GM19372 (cell line): ENCODE measurements around the gene POM121C.
"Not testable (repeated sequence)": the region's sequence is repeated elsewhere in the genome, so short reads cannot be mapped to it uniquely, and the experiment has no call there.

Experiments used
- ATAC-seq: cut with Tn5 transposase; IDR thresholded peaks from one replicate; pipeline ENCODE4 v1.9.1; 2021; ENCODE audit warnings: mild to moderate bottlenecking, low read depth, moderate library complexity; ENCODE audit not compliant: unreplicated experiment

The POM121C gene

DNA sequence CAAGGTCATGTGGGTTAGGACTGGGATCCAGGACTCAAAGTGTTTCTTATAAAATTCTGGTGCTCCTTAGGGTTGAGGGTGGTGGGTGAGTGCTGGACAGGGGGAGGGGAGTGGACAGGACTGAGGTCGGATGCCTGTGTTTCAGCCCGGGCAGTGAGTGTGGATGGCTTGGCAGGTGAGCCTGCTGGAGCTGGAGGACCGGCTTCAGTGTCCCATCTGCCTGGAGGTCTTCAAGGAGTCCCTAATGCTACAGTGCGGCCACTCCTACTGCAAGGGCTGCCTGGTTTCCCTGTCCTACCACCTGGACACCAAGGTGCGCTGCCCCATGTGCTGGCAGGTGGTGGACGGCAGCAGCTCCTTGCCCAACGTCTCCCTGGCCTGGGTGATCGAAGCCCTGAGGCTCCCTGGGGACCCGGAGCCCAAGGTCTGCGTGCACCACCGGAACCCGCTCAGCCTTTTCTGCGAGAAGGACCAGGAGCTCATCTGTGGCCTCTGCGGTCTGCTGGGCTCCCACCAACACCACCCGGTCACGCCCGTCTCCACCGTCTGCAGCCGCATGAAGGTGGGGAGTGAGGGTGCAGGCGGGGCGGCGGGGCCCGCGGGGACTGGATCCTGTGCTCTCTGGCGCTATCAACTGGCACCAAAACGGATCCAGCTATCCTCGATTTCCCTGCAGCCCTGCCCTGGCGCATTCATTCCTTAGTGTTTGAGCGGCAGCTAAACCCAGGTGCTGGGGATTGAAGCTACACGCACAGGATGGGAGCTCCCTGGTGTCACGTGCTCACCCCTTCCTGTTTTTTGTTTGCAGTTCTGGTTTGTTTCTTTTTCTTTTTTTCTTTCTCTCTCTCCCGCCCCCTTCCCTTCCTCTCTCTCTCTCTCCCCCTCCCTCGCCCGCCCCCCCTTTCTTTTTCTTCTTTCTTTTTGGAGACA is 87.1 kb downstream of the POM121C start:
- not testable (repeated sequence) for ATAC-seq

DNA sequence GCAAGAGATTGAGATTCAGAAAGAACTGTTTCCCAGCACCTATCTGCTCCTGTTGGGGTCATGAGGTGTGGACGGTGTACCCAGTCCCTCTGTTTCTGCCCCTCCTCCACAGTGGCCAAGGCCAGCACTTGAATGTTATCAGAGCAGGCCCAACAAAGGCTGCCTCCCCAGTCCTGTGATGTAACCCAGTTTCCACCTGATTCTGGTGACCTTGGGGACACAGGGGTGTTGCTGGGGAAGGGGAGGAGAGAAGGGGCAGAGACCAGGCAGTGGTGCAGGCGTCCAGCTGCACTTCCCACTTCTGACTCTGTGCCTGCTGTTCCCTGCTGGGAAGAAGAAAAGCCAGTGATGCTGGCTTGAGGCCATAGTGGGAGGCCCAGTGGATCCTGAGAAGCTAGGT is 88.2 kb downstream of the POM121C start:
- ATAC-seq: not testable (repeated sequence)

DNA sequence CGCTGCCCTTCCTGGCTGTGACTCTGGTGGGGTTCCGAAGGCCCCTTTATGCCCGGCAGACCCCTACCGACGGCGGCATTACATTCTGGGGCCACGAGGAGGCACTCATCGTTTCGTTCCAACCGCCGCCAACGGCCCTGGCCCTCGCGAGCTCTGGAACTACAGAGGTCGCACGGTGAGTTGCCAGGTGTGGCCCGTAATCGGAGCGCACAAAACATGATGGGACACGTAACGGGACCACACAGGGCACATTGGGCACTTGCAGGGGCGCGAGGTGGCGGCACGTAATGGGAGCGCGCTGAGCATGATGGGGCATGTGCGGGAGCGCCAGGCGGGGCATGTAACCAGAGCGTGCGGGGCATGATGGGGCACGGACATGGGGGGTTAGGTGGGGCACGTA is 90.8 kb downstream of the POM121C start, which contains the start of gene TRIM73:
TRIM73 (plus strand) TSS at position 301 of the 400 bp plus-strand sequence. CDS start 3,305 bp downstream, outside the sequence.
- not testable (repeated sequence) for ATAC-seq

DNA sequence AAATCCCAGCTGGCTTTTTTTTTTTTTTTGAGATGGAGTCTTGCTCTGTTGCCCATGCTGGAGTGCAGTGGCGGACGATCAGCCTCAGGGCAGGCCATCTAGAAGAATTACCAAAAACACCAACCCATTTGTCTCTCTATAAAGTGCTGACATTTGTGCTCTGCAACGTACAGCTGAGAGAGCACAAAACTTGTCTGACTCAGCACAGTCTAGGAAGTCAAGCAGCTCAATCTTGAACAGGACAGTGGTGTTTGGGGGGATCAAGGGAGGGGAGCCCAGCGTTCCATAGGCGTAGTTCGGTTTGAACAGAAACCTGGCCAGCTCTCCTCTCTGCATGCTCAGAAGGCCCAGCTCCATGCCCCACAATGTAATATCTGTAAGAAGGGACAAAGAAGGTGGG is 92.9 kb downstream of the POM121C start:
- not testable (repeated sequence) for ATAC-seq

DNA sequence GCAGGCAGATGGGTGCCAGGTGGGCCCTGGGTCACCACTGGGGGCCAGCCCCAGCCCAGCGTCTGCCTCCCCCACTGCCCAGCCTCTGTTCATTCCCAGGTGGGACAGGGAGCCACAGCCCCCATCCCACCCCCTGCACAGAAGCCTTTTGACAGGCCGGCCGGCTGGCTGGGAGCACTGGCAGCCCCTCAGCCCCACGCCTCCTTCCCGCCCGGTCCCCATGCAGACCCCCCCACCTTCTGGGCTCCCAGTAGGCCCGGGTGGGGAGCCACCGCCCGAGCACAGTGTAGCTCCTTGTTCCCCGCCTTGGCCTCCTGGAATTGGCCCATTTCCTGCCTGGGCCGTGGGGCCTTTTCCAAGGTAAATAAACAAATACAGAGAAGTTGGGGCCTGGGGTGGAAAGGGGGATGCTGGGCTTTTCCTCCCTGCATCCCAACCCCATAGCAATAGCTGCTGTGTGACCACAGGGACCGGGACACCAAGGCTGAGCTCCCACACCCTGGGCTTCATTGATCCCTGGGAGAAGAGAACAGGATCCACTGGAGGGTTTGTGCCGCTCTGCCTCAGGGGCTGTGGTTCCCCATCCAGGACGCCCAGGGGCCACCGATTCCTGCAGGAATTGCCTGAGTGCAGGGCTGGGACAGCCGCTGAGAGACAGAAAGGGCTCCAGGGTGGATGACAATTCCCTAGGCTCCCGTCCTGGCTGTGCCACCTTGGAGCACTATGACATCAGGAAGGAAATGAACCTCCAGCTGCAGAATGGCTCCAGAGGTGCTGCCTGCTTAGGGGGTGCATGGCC is 111.4 kb downstream of the POM121C start:
- ATAC-seq: not testable (repeated sequence)

DNA sequence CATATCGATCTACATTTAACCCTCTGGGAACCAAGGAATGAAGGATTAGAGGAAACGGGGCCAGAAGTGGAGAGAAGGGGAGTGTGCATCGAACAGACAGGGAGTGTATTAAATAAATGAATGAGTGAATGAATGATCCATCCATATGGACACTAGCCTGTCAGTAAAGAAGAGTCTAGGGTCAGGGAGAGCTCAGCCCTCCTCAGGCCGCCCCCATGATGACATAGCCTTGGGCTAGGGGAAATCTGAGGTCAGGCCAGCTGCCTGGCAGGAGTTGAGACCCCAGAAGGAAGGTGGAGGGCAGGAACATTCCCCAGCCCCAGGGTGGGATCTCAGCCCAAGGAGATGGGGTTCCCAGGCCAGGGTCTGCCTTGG is 112.0 kb downstream of the POM121C start:
- ATAC-seq: not testable (repeated sequence)

DNA sequence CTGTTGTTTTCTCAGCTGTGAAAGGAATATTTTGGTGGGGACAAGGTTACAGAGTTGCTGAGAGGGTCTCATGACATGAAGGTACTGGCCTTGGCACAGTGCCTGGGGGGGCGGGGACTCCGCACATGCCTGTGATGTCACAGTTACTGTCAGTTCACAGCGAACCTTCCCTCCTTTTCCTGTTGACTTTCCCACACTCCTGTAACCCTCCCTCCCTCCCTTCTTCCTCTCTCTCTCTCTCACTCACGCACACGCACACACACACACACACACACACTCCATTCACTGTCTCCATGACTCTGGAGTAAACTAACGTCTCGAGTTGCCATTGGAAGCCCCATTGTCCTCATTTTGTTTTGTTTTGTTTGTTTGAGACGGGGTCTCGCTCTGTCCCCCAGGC is 118.8 kb downstream of the POM121C start:
- ATAC-seq: not testable (repeated sequence)
